NCI-H146 treated with DMSO at 0.1 percent for 48 hours (cell line): ENCODE results near the gene ZNF654.
"Not testable (repeated sequence)": the region's sequence is repeated elsewhere in the genome, so short reads cannot be mapped to it uniquely, and the experiment has no call there.

Source experiments
- DNase-seq: peaks from one replicate; lab custom pipeline; 2025; ENCODE audit not compliant: unreplicated experiment; lab: John Stamatoyannopoulos, UW

Gene ZNF654

DNA sequence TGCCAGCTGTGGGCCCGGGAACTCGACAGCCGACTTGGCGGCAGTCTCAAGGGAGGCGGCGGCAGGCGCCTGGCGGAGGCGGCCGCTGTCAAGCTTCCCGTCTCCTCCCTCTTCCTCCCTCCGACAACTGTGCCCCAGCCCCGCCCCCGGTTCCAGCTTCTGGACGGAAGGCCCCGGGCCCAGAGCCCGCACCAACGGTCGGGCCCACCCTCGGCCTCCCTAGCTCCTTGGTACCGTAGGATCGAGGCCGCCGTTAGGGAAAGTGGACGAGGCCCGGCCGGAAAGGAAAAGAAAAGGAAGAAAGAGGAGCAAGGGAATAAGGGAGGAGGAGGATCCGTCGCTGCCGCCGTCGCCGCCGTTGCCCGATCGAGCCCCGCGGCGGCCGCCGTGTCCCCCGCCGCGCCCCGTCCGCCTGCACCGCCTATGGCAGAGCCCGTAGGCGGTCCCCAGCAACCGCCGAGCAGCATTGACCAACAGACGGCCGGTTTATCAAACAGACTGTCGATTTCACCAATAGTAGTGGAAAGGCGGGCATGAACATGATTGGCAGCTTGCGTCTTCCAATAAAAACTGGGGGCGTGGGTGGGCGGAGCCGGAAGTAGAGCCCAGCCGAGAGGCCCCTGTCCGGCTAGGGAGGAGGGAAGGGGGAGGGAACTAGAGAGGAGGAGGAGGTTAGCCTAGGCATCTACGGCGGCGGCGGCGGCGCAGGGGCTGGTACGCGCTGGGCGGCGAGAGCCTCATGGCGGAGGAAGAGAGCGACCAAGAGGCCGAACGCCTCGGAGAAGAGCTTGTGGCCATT, at the start of gene ZNF654, which contains the start of gene CGGBP1:
TSS of gene ZNF654 (plus strand) at position 675 of the 799 bp plus-strand sequence. CDS start at position 740, 65 bp downstream.
TSS of gene CGGBP1 (minus strand) at position 425 of the 799 bp plus-strand sequence. CDS start 3,029 bp downstream, outside the sequence.
- DNase-seq = peak; percentile 98

DNA sequence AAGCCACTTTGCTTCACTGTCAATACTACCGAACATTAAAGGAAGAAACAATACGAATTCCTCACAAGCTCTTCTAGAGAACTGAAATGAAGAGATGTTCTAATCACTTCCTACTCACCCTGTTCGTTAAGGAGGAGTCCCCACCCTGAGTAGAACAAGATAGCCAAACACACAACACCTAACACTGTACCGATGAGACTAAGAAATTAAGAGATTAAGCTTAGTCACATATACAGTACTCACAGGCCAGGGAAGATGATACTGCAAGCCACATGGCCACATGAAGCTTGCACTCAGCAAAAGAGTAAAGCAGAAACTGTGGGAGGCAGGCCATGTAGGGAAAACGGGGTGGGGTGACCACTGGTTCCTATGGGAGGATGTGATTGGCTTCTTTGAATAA, 48.2 kb upstream of the ZNF654 start:
- DNase-seq = no peak

DNA sequence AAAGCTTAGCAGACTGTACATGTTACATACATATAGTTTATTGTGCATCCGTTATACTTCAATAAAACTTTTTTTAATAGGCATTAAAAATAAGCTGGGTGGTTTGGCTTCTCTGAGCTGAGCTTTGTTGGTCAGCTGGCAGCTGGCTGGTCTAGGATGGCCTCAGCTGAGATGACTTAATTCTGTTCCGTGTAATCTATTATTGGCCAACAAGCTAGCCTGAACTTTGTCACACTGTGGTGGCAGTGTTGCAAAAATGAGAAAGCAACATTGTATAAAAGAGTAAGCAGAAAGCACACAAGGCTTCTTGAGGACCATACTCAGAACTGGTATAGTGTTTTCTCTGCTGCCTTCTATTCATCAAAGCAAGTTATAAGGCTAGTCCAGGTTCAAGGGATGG, 45.5 kb upstream of the ZNF654 start:
- DNase-seq = no peak

DNA sequence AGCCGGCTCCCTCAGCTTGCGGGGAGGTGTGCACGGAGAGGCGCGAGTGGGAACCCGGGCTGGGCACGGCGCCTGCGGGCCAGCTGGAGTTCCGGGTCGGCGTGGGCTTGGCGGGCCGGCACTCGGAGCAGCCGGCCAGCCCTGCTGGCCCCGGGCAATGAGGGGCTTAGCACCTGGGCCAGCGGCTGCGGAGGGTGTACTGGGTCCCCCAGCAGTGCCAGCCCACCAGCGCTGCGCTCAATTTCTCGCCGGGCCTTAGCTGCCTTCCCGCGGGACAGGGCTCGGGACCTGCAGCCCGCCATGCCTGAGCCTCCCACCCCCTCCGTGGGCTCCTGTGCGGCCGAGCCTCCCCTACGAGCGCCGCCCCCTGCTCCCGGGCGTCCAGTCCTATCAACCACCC, 43.4 kb upstream of the ZNF654 start:
- DNase-seq = not testable (repeated sequence)

DNA sequence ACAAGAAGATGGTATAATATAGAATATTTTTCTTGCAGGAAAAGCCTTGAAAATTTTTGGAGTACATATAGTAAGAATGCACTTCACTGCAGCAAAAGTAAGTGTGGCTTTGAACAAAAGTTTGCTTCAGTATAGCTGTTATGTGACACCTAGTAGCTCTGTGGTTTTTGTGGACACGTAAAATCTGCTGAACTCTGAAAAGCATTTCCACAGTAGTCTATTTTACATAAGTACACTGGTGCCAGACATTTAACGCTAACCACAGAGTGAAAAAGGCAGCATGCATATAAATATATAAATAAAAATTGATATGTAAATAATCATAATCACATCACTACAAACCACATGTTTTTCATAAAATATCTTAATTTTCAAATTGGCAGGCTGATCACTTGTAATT, 40.0 kb upstream of the ZNF654 start:
- no peak for DNase-seq

DNA sequence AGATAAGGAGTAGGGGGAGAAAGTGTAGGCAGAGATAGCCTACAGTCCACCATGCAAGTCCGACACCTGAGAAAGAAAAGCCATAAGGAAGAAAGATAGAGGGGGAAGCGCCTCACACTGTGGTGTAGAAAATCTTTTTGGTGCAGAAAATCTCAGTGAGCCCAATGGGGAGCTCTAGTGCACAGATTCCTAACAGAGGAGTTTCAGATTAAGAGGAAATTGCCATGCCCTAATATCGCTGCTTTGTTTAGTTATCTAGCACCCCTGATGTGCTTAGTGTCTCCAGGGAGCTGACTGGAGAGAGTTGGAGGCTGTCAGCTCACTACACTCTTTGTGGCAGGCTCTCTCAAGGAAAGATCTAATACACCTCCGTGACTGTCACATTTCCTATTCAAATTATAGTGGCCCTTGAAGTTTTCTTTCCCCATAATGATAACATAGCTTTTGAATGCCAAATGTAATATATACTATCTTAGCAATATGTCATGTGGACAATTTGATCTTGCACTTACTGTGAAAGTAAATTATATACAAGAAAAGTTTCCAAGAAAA, 34.0 kb upstream of the ZNF654 start:
- DNase-seq = no peak

DNA sequence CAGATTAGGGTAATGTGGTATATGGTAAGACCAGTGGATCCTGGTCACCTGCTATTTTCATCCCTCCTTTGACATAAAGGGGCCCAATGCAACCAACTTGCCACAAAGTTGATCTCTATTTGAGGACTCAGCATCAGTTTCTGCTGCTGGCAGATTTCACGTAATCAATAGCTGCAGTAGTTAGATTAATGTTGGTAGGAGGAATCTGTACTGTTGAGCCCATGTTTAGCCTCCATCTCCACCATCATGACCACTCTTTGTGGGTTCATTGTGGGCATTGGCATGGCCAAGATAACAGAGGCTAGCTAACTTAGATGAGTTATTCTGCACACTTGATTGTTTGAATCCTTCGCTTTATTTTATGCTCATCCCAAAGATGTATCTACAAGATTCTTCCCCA, 30.2 kb upstream of the ZNF654 start:
- DNase-seq = no peak

DNA sequence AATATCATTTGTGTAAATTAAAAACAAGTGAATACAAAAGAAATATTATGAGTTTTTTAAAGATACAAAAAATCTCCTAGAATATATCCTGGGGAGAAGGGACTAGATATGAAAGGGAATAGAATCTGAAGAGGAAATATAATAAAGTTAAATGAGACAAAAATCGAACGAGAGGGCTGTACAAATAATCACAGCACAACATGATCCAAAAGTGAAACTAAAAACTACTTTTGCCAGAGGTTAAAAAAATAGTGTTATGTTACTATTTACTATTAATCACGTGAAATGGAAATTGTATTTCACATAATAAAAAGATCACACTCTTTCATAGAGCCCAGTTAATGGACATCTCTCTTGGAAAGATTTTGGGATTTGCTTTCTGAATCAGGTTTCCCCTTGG, 28.8 kb upstream of the ZNF654 start:
- no peak for DNase-seq

DNA sequence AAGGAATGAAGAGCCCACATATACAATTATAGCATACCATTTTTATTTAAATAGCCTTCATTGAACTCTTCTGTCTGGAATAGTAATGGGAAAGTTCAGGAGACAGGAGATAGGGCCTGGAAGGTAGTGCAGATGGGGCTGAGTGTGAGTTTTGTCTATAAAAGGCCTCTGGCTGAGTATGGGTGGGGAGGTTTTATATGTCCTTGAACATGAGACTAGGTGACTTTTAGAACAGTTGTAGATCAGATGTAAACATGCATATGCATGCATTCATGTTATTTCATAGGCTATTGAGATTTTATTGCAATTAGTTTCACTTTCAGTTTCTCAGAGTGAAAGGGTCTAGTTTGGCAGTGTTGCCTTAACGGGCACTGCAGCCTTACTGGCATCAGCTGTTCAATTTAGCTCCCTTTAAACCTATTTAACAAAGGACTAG, 27.4 kb upstream of the ZNF654 start:
- no peak for DNase-seq

DNA sequence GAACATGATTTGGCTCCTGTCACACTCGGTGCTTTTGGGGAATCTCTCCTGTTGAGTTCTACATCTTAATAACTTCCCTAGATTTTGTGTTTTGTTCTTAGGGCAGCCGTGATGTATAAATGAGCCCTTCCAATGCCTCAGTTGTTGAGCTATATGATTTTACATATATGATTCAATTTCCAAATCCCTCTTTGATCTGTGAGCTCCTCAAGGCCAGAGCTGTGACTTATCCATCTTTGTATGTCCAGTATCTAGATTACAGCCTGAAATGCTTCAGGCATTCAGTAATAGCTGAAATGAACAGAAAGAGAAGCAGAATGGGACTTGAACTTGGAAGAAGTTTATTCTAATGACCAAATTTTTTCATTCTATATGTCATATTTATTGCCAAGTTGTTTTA, 26.8 kb upstream of the ZNF654 start:
- no peak for DNase-seq

DNA sequence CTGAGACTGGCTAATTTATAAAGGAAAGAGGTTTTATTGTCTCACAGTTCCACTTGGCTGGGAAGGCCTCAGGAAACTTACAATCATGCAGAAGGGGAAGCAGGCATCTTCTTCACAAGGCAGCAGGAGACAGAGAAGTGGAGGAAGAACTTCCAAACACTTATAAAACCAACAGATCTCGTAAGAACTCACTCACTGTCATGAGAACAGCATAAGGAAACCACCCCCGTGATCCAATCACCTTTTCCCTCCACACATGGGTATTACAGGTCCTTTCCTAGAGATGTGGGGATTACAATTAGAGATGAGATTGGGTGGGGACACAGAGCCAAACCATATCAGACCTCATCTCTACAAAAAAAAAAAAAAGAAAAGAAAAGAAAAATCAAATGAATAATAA, 26.0 kb upstream of the ZNF654 start:
- no peak for DNase-seq

DNA sequence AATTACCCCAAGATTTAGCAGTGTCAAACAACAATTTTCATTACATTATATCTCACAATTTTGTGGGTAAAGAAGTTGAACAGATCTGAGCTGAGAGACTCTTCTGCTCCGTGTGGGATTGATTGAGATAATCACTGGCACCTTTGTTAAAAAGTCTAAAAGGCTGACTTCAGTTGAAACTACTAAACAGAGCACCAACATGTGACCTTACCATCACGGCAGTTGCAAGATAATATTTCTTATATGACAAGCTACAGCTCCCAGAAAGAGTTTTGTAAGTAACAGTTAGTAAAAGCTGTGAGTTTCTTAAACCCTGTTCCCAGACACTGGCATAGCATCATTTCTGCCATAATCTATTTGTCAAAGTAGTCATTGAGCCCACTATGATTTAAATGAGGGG, 25.2 kb upstream of the ZNF654 start:
- DNase-seq = no peak

DNA sequence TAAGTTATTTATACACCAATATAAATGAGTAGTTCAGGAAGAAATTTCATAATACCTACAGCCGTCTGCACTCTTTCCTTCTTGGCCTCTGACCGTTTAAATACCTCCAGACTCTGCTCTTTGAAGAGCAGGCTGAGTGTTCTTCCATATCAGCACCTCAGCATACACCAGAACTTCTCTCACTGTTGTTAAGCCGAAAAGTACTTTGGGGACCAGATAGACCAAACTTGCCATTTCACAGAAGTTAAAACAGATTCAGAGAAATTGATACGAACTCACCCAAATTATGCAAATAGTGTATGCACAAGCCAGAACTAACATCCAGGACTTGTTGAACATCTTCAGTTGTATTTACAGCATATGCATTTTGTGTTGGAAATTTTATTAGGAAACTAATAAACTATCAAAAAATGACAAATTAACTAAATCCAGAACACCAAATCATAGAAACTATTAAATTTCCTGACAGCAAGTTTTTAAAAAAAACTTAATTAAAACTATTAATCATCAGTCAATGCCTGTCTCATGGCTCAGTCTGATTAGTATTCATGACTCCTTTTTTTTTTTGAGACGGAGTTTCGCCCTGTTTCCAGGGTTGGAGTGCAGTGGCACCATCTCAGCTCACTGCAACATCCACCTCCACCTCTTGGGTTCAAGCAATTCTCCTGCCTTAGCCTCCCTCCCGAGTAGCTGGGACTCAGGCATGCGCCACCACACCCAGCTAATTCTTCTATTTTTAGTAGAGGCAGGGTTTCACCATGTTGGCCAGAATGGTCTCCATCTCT, 24.4 kb upstream of the ZNF654 start:
- DNase-seq = no peak

DNA sequence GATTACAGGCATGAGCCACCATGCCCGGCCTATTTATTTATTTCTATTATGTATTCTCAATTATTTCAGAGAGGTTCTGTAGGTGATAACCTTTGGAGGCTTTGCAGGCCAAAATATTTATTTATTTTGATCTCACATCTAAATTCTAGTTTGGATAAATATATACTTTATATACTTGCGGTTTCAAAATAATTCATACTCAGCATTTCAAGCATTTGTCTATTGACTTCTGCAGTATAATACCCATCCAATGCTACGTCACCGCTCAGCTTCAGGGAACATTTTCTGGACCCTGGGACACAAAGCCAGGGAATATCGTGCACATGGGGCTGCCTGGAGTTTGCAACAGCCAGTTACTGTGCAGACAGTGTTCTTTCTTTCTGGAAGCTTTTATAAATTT, 22.8 kb upstream of the ZNF654 start:
- no peak for DNase-seq

DNA sequence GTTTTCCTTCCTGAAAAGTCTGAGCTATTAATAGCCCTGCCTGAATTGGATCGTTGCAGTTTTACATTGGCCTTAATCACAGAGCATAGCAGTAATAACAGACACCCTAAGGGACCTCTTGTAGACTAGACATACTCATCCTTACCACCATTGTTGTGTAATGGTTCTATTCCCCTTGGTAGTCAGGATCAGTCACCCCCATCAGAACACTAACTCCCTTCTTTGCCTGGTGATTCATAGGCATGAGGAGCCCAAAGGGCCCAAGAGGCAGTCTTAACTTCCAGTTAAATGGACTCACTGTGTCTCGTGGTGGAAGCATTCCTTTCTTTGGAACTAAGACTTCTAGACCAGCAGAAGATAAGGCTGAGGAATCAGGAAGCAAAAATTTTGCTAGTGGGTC, 20.5 kb upstream of the ZNF654 start:
- DNase-seq = no peak

DNA sequence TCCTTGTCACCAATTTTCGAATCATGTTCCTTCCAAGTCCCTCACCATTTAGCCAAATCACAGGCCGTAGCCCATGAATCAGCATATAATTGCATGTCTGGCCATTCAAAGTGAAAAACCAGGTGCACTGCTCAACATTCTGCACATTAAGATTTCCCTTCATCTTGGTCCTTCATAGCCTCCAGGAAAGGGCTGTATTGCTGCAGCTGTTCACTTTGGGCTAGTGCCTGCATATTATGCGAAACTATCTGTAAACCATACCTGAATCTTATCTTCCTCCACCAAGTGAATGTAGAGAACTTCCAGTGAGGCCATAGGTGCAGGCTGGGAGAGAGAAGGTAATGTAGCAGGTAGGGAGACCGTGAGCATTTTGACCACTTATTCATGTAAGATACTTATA, 18.5 kb upstream of the ZNF654 start:
- no peak for DNase-seq

DNA sequence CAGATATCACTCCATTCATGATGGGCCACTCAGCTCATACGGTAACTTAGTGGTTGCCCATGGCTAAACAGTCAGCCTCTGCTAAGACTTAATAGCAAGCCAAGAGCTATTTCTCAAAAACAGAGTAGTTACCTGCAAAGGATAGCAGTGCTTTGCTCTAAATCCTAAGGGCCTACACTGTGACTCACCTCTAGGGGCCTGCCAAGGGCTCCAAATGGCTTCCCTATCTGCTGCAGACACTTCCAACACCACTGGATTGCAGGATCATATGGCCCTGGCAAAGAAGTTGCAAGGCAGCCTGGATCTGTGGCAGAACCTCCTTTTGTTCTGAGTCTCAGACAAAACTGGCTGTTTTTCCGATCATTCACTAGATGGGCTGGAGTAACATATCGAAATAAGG, 18.1 kb upstream of the ZNF654 start:
- no peak for DNase-seq

DNA sequence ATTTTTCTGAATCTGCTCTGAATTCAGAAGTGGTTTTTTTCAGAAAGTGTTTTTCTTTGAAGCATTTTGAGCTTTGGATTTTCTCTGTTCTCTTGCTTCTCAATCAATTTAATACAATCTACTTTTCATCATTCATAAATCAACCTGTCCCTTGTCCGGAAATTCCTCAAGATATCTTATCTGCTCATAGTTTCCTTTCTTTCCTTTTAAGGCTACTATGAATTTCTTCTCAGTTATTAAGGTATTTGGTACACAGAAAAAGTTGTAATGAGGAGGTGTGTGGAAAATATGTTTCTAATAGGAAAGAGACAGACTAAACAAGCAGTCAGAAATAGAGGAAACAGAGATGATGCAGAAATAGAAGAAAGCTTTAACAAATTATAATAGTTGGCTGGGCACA, 14.6 kb upstream of the ZNF654 start:
- no peak for DNase-seq

DNA sequence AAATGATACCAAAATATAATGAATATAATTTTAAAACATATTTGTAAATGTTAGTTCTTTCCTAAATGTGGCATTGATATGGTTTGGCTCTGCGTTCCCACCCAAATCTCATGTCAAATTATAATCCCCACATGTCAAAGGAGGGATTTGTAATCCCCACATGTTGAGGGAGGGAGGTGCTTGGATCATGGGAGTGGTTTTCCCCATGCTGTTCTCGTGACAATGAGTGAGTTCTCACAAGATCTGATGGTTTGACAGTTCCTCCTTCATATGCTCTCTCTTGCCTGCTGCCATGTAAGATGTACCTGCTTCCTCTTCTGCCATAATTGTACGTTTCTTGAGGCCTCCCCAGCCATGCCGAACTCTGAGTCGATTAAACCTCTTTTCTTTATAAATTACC, 12.3 kb upstream of the ZNF654 start:
- no peak for DNase-seq

DNA sequence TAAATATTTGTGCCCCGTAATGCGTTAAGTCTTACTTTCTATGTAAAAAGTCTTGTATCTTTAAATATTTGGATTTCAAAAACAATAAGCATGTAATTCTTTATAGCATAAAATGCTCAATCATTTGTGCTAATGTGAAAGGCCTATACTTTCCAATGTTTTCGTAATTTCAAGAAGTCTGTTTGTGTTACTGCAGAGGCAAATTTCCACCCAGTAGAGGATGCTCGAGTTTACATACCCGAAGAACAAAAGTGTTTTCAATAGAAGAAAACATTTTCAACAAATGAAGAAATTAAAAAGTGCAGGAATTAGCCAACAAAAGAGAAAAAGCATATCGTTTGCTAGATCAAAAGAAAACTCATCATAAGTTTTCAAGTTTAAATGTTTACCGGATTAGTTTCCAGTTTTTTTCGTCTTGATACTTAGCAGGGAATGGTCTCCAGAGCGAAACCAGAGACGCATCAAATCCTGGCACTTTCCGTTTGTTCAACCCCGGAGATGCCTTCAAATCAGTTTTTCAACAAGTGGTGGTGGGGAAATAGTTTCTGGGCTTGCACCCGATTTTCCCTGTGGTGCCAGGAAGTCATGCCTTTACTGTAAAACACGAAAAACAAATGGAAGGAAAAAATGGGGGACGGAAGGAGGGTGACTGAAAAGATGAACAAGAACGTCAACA, 1.3 kb upstream of the ZNF654 start:
- DNase-seq = no peak

DNA sequence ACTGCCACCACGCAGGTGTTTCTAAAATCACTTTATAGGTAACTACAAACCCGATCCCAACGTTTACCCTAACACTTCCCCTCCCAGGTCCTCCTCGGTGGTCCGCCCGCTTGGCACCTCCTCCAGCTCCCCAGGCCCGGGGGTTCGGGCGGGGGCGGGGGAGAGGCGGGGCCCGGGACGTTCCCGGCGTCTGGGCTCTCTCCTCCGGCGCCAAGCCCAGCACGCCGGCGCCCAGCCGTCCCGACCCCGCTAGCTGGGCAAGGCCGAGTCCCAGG, 812 bp upstream of the ZNF654 start:
- DNase-seq = peak; percentile 53
